ENCODE measurements around the gene KPNA1.

Gene KPNA1

GRCh38 chr3:122533931-122534334 lies 19.2 kb upstream of the KPNA1 start:
- H2AFZ ChIP-seq (ENCODE audit: low read depth), result no peak overlapping the region
- H3K79me2 ChIP-seq (ENCODE audit: insufficient read depth, low read depth), result no peaks in the 10 kb centered on the region
- no peak overlapping the region for H3K27ac ChIP-seq
- no peak overlapping the region for H3K4me3 ChIP-seq (IDR thresholded peaks at IDR 0.05; ENCODE audit: insufficient read depth, low read depth, low read length)
- H4K20me1 ChIP-seq (ENCODE audit: insufficient read depth), result no peaks in the 10 kb centered on the region
- no peaks in the 10 kb centered on the region for H3K36me3 ChIP-seq (ENCODE audit: insufficient read depth)
- peaks cover 6% of the 10 kb centered on the region for H3K4me1 ChIP-seq (ENCODE audit: low read depth, poor library complexity, severe bottlenecking)
- no peak for TF ChIP-seq CTCF (conservative IDR thresholded peaks at IDR 0.05; ENCODE audit: low read depth, low read length)
- no peaks in the 10 kb centered on the region; the same call in 1 of the 2 replicates for H3K27me3 ChIP-seq (ENCODE audit: insufficient read depth, low read depth)
- H3K9ac ChIP-seq, result no peak overlapping the region
- H3K4me2 ChIP-seq, result no peak overlapping the region

GRCh38 chr3:122533480-122533879 lies 18.7 kb upstream of the KPNA1 start:
- Histone ChIP-seq H3K36me3 (ENCODE audit: insufficient read depth) (no peaks in the 10 kb centered on the region), H3K27ac (no peak overlapping the region)

GRCh38 chr3:122530164-122530563 lies 15.4 kb upstream of the KPNA1 start:
- no peak overlapping the region for H3K4me2 ChIP-seq
- H3K79me2 ChIP-seq (ENCODE audit: insufficient read depth, low read depth), result no peaks in the 10 kb centered on the region
- H3K27ac ChIP-seq, result no peak overlapping the region
- H2AFZ ChIP-seq (ENCODE audit: low read depth), result no peak overlapping the region
- peaks cover 6% of the 10 kb centered on the region for H3K4me1 ChIP-seq (ENCODE audit: low read depth, poor library complexity, severe bottlenecking)
- H3K4me3 ChIP-seq (IDR thresholded peaks at IDR 0.05; ENCODE audit: insufficient read depth, low read depth, low read length), result no peak overlapping the region
- H3K9ac ChIP-seq, result no peak overlapping the region
- no peaks in the 10 kb centered on the region; the same call in 1 of the 2 replicates for H3K27me3 ChIP-seq (ENCODE audit: insufficient read depth, low read depth)
- H3K36me3 ChIP-seq (ENCODE audit: insufficient read depth), result no peaks in the 10 kb centered on the region
- H4K20me1 ChIP-seq (ENCODE audit: insufficient read depth), result no peaks in the 10 kb centered on the region
- no peak for TF ChIP-seq CTCF (conservative IDR thresholded peaks at IDR 0.05; ENCODE audit: low read depth, low read length)

More at GRCh38 chr3:122533480-122533879, 18.7 kb upstream of the KPNA1 start:
- Histone ChIP-seq H3K4me2 (no peak overlapping the region), H4K20me1 (ENCODE audit: insufficient read depth) (no peaks in the 10 kb centered on the region), H3K27me3 (ENCODE audit: insufficient read depth, low read depth) (no peaks in the 10 kb centered on the region; the same call in 1 of the 2 replicates), H3K79me2 (ENCODE audit: insufficient read depth, low read depth) (no peaks in the 10 kb centered on the region), H3K9ac (no peak overlapping the region), H2AFZ (ENCODE audit: low read depth) (no peak overlapping the region), H3K4me1 (ENCODE audit: low read depth, poor library complexity, severe bottlenecking) (peaks cover 6% of the 10 kb centered on the region), H3K4me3 (IDR thresholded peaks at IDR 0.05; ENCODE audit: insufficient read depth, low read depth, low read length) (no peak overlapping the region)
- no peak for TF ChIP-seq CTCF (conservative IDR thresholded peaks at IDR 0.05; ENCODE audit: low read depth, low read length)

- H3K27me3 ChIP-seq (ENCODE audit: insufficient read depth, low read depth), result no peaks in the 10 kb centered on the region
- H4K20me1 ChIP-seq (ENCODE audit: insufficient read depth), result no peaks in the 10 kb centered on the region
- no peaks in the 10 kb centered on the region for H3K36me3 ChIP-seq (ENCODE audit: insufficient read depth)
- H3K79me2 ChIP-seq (ENCODE audit: insufficient read depth, low read depth), result no peaks in the 10 kb centered on the region
- no peaks in the 10 kb centered on the region for H3K4me1 ChIP-seq (ENCODE audit: low read depth, poor library complexity, severe bottlenecking)
- no peak overlapping the region for H3K27ac ChIP-seq
- H3K4me2 ChIP-seq, result no peak overlapping the region
- H3K4me3 ChIP-seq (IDR thresholded peaks at IDR 0.05; ENCODE audit: insufficient read depth, low read depth, low read length), result no peak overlapping the region
- H2AFZ ChIP-seq (ENCODE audit: low read depth), result no peak overlapping the region
- H3K9ac ChIP-seq, result no peak overlapping the region
- TF ChIP-seq CTCF (conservative IDR thresholded peaks at IDR 0.05; ENCODE audit: low read depth, low read length), result no peak
Observed at GRCh38 chr3:122523317-122523716, 8.6 kb upstream of the KPNA1 start.
